Smooth muscle cell of the coronary artery (primary cell): ENCODE measurements around the gene TMEM144. TPM values are rescaled to one million over a fixed set of nuclear protein-coding genes. Genes with fewer than 3 reads are reported as not detected.

ENCODE experiments used
- total RNA-seq: library from RNA; depleted of rRNA; stranded (reverse); fragments of >200 nt; gene quantifications from 2 replicates; pipeline ENCODE4 v1.2.3, GENCODE V29; 2014; ENCODE audit warnings: low replicate concordance

Gene TMEM144
- 3.1 and 9.8 TPM in 2 replicates for total RNA-seq

GRCh38 chr4:158209825-158210807, at the start of gene TMEM144:
TMEM144 (plus strand) TSS chr4:158210486; CDS start chr4:158212668, 2,182 bp downstream.

GRCh38 chr4:158172261-158173258, 37.7 kb upstream of the TMEM144 start, which contains the start of gene GASK1B:
GASK1B (minus strand) TSS chr4:158173025; CDS start chr4:158171375, 1,650 bp downstream.

Other genes starting within 250 kb of the TMEM144 start
- gene GASK1B, start 37.5 kb upstream of the TMEM144 start, total RNA-seq, result 15.8 and 54.2 TPM in 2 replicates